HEK293T (cell line): ENCODE results near the gene KRTAP10-5.
"Not testable (repeated sequence)": the region's sequence is repeated elsewhere in the genome, so short reads cannot be mapped to it uniquely, and the experiment has no call there.

Source experiments
- CTCF ChIA-PET: fragments of 350-600 bp; formaldehyde crosslinking; extraction: SDS; loops from one replicate; lab custom pipeline; 2021; ENCODE audit warnings: antibody characterized with exemption, inconsistent platforms; lab: Yijun Ruan, JAX
- POLR2A ChIA-PET: fragments of 350-600 bp; formaldehyde crosslinking; extraction: SDS; loops from one replicate; lab custom pipeline; 2020; ENCODE audit warnings: antibody characterized with exemption, inconsistent platforms; lab: Yijun Ruan, JAX
- DNase-seq: peaks from one replicate; pipeline ENCODE4 v3.0.0; 2012; ENCODE audit warnings: mixed read lengths; ENCODE audit errors: extremely low spot score
- ARNT ChIP-seq: fragments of 450-650 bp; IDR thresholded peaks from 2 replicates; pipeline ENCODE4 v1.6.1; 2017; ENCODE audit warnings: mild to moderate bottlenecking
- BHLHE40 ChIP-seq: fragments of 450-650 bp; IDR thresholded peaks from 2 replicates; pipeline ENCODE4 v1.6.1; 2016; ENCODE audit warnings: mild to moderate bottlenecking, moderate library complexity, borderline replicate concordance
- CTBP1 ChIP-seq: fragments of 450-650 bp; IDR thresholded peaks from 2 replicates; pipeline ENCODE4 v1.6.1; 2016; ENCODE audit warnings: borderline replicate concordance
- ELF4 ChIP-seq: fragments of 450-650 bp; IDR thresholded peaks from 2 replicates; pipeline ENCODE4 v1.6.1; 2017; ENCODE audit warnings: antibody characterized with exemption
- FOXA1 ChIP-seq: fragments of 450-650 bp; IDR thresholded peaks from 2 replicates; pipeline ENCODE4 v1.6.1; 2016; ENCODE audit warnings: mild to moderate bottlenecking
- FOXK2 ChIP-seq: fragments of 450-650 bp; IDR thresholded peaks from 2 replicates; pipeline ENCODE4 v1.6.1; 2016; ENCODE audit warnings: mild to moderate bottlenecking
- FOXM1 ChIP-seq: fragments of 450-650 bp; IDR thresholded peaks from 2 replicates; pipeline ENCODE4 v1.6.1; 2017; ENCODE audit warnings: mild to moderate bottlenecking, borderline replicate concordance
- HDGF ChIP-seq: fragments of 450-650 bp; IDR thresholded peaks from 2 replicates; pipeline ENCODE4 v1.6.1; 2017; ENCODE audit warnings: antibody characterized with exemption, borderline replicate concordance
- L3MBTL2 ChIP-seq: fragments of 450-650 bp; conservative IDR thresholded peaks from 2 replicates; pipeline ENCODE4 v1.6.1; 2016; ENCODE audit warnings: mild to moderate bottlenecking
- LEF1 ChIP-seq: fragments of 450-650 bp; IDR thresholded peaks from 2 replicates; pipeline ENCODE4 v1.6.1; 2017; ENCODE audit warnings: mild to moderate bottlenecking, borderline replicate concordance
- NFRKB ChIP-seq: fragments of 450-650 bp; IDR thresholded peaks from 2 replicates; pipeline ENCODE4 v1.6.1; 2016; ENCODE audit warnings: mild to moderate bottlenecking, moderate library complexity
- SP1 ChIP-seq: fragments of 450-650 bp; IDR thresholded peaks from 2 replicates; pipeline ENCODE4 v1.6.1; 2017
- SUZ12 ChIP-seq: fragments of 450-650 bp; IDR thresholded peaks from 2 replicates; pipeline ENCODE4 v1.6.1; 2016; ENCODE audit warnings: mild to moderate bottlenecking
- TARDBP ChIP-seq: fragments of 450-650 bp; IDR thresholded peaks from 2 replicates; pipeline ENCODE4 v1.6.1; 2016
- ZNF384 ChIP-seq: fragments of 450-650 bp; IDR thresholded peaks from 2 replicates; pipeline ENCODE4 v1.6.1; 2016
- TF ChIP-seq, protein P1 (sequence below): fragments of 450-650 bp; IDR thresholded peaks from 2 replicates; pipeline ENCODE4 v1.6.1; 2016

The KRTAP10-5 gene

GRCh38 chr21:44592446-44593311 lies 12.3 kb upstream of the KRTAP10-5 start, which contains the start of gene KRTAP10-6:
Gene KRTAP10-6 (minus strand): TSS chr21:44592505. CDS start chr21:44592484, 21 bp downstream.
- DNase-seq = no peak
- TF ChIP-seq SUZ12 = no peak
- TF ChIP-seq FOXM1 = no peak
- TF ChIP-seq LEF1 = no peak
- no peak for TF ChIP-seq ELF4
- TF ChIP-seq SP1 = no peak
- no peak for TF ChIP-seq FOXA1
- TF ChIP-seq, protein P1, sequence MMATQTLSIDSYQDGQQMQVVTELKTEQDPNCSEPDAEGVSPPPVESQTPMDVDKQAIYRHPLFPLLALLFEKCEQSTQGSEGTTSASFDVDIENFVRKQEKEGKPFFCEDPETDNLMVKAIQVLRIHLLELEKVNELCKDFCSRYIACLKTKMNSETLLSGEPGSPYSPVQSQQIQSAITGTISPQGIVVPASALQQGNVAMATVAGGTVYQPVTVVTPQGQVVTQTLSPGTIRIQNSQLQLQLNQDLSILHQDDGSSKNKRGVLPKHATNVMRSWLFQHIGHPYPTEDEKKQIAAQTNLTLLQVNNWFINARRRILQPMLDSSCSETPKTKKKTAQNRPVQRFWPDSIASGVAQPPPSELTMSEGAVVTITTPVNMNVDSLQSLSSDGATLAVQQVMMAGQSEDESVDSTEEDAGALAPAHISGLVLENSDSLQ = no peak
- TF ChIP-seq HDGF = no peak
- POLR2A ChIA-PET = no interaction called here
- CTCF ChIA-PET = no interaction called here

- POLR2A ChIA-PET, CTCF ChIA-PET, DNase-seq: not testable (repeated sequence)
Observed at GRCh38 chr21:44591801-44592130, 11.4 kb upstream of the KRTAP10-5 start.

GRCh38 chr21:44590897-44591800 lies 10.7 kb upstream of the KRTAP10-5 start:
- DNase-seq, CTCF ChIA-PET: not testable (repeated sequence)

DNA sequence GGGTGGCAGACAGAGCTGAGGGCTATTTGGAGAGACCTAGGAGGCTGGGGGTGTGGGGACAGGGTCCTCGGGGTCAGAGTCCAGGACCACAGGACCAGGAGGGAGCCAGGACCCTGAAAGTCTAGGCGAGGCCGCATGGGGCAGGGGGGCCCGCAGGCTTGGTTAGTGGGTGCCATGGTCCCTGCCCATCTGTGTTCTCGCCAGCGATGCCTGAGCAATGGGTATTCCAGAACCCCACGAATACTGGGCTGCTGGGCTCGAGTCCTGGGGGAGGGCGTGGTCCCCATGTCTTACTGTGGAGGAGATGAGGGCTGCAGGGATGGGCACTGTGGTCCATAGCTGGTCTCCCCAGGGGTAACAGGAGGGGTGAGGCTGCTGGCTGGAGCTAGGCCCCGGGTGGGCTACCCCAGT lies 9.9 kb upstream of the KRTAP10-5 start:
- ChIA-PET POLR2A (no interaction called here), CTCF (no interaction called here)
- DNase-seq = no peak

More at GRCh38 chr21:44590897-44591800, 10.7 kb upstream of the KRTAP10-5 start:
- POLR2A ChIA-PET = not testable (repeated sequence)

DNA sequence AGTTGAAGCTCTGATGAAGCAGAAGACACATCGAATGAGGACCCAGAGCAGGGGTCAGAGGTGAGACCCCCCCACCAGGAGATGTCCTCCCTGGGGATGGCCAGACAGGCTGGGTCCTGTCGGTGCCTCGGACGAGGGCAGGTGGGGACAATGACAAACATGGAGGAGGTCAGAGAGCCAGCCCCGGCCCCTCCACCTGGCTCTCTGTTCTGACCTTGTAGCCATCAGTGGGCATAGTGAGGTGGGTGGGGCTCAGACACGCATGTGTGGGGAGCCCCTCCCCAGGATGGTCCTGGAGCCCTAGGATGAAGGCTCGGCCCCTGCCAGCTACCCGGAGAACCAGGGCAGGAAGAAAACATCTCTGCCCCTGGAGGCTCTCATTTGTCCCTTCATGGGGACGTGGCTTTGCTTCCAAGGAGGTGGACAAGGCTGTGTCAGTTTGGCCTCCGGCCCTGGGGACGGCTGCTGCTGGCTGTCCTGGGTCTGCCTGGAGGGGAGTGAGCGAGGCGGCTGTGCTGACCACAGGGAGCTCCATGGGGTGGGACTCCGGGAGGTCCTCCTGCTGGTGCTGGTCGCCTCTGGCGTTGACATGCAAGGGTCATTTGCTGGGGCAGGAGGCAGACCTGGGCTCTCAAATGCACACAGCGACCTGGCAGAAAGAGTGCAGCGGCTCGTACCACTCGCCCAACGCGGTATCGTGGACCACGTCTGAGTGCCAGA lies 9.3 kb upstream of the KRTAP10-5 start:
- no peak for DNase-seq
- TF ChIP-seq LEF1 (no peak), FOXA1 (no peak), ARNT (no peak), FOXM1 (no peak), SP1 (no peak), TARDBP (no peak), HDGF (no peak), BHLHE40 (no peak), NFRKB (no peak), L3MBTL2 (no peak), CTBP1 (no peak), ZNF384 (no peak), SUZ12 (no peak), FOXK2 (no peak), ELF4 (no peak)
- TF ChIP-seq, protein P1 = no peak
- CTCF ChIA-PET = no interaction called here
- POLR2A ChIA-PET = no interaction called here

More for the DNA sequence above, 9.9 kb upstream of the KRTAP10-5 start:
- TF ChIP-seq SP1 (no peak), TARDBP (no peak), LEF1 (no peak), SUZ12 (no peak)

- DNase-seq = no peak
- POLR2A ChIA-PET = no interaction called here
- CTCF ChIA-PET = no interaction called here
- no peak for TF ChIP-seq CTBP1
- TF ChIP-seq ELF4 = no peak
- no peak for TF ChIP-seq TARDBP
Observed at GRCh38 chr21:44589094-44589493, 8.7 kb upstream of the KRTAP10-5 start.

GRCh38 chr21:44585892-44586291 lies 5.5 kb upstream of the KRTAP10-5 start:
- TF ChIP-seq, protein P1 = no peak
- TF ChIP-seq NFRKB (no peak), TARDBP (no peak), FOXA1 (no peak), SP1 (no peak), ELF4 (no peak), SUZ12 (no peak), HDGF (no peak), ZNF384 (no peak), LEF1 (no peak), BHLHE40 (no peak), L3MBTL2 (no peak), ARNT (no peak), FOXM1 (no peak), FOXK2 (no peak), CTBP1 (no peak)
- ChIA-PET POLR2A (no interaction called here), CTCF (no interaction called here)
- DNase-seq = no peak
